Measurements from ENCODE around the gene OTOGL. TPM values are rescaled to one million over a fixed set of nuclear protein-coding genes. Genes with fewer than 3 reads are reported as not detected.
"Not testable (repeated sequence)": the region's sequence is repeated elsewhere in the genome, so short reads cannot be mapped to it uniquely, and the experiment has no call there.

The OTOGL gene
- total and polyA plus RNA-seq, 9 donors: 0.05 to 0.26 (median 0.12) TPM; not detected in 2

DNA sequence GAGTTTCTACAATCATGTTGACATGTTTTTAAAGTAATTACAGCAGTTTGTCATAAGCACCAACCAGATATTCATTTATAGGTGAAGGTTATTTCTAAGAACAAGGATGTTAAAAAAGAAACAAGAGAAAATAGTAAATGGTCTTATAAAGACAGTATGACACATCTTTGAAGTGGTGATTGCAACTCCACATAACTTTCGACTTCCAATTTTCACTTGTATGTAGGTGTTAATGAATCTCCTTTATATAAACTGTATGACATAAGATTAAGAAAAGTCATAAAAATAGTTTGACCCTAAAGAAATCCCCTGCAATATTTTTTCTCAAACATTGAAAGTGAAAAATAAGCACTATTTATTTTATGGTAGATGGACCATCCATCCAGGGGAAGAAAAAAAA, 199.9 kb downstream of the OTOGL start:
- Histone ChIP-seq H3K36me3 (no peaks in the 10 kb centered on the region), H3K9me3 (no peaks in the 10 kb centered on the region), H3K4me1 (ENCODE audit: insufficient read depth) (no peaks in the 10 kb centered on the region), H3K27ac (no peak overlapping the region), H3K27me3 (no peaks in the 10 kb centered on the region), H3K4me3 (no peak overlapping the region)
- intact Hi-C loops (cut with DNase I): no loop called here
- no peak for TF ChIP-seq POLR2A (IDR thresholded peaks at IDR 0.05)
- TF ChIP-seq, protein P1, sequence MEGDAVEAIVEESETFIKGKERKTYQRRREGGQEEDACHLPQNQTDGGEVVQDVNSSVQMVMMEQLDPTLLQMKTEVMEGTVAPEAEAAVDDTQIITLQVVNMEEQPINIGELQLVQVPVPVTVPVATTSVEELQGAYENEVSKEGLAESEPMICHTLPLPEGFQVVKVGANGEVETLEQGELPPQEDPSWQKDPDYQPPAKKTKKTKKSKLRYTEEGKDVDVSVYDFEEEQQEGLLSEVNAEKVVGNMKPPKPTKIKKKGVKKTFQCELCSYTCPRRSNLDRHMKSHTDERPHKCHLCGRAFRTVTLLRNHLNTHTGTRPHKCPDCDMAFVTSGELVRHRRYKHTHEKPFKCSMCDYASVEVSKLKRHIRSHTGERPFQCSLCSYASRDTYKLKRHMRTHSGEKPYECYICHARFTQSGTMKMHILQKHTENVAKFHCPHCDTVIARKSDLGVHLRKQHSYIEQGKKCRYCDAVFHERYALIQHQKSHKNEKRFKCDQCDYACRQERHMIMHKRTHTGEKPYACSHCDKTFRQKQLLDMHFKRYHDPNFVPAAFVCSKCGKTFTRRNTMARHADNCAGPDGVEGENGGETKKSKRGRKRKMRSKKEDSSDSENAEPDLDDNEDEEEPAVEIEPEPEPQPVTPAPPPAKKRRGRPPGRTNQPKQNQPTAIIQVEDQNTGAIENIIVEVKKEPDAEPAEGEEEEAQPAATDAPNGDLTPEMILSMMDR (IDR thresholded peaks at IDR 0.05): no peak
- TF ChIP-seq EP300 (IDR thresholded peaks at IDR 0.05): no peak
- no peak for DNase-seq
- 93 to 97% (median 97%) methylated on average over 1 of the region's 1 CpG for WGBS, 3 donors

DNA sequence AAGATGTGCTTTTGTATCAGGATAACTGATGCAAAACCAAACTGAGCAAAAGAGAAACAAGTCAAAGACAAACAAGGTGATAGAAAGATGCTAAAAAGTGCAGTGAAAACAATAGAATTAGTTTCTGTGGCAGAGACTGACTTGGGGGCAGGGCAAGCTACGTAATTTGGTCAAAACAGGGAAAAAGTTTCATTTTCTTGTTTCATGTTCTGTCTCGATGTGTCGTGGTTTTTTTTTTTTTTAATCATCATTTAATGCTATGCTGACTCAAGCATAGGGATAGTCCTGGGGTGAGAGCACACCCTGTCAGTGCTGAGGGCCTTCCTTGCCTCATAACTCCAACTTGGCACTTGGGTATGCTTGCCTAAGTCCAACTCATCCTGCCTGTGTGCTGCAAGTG, 200.6 kb downstream of the OTOGL start:
- Histone ChIP-seq H3K9me3 (no peaks in the 10 kb centered on the region), H3K4me1 (ENCODE audit: insufficient read depth) (no peaks in the 10 kb centered on the region), H3K4me3 (no peak overlapping the region), H3K27ac (no peak overlapping the region), H3K36me3 (no peaks in the 10 kb centered on the region), H3K27me3 (no peaks in the 10 kb centered on the region)
- intact Hi-C loops (cut with DNase I): no loop called here
- TF ChIP-seq, protein P1 (IDR thresholded peaks at IDR 0.05): no peak
- TF ChIP-seq POLR2A (IDR thresholded peaks at IDR 0.05) (no peak), EP300 (IDR thresholded peaks at IDR 0.05) (no peak)
- 80 to 86% (median 81%) methylated on average over 3 of the region's 3 CpGs for WGBS, 3 donors
- no peak for DNase-seq

DNA sequence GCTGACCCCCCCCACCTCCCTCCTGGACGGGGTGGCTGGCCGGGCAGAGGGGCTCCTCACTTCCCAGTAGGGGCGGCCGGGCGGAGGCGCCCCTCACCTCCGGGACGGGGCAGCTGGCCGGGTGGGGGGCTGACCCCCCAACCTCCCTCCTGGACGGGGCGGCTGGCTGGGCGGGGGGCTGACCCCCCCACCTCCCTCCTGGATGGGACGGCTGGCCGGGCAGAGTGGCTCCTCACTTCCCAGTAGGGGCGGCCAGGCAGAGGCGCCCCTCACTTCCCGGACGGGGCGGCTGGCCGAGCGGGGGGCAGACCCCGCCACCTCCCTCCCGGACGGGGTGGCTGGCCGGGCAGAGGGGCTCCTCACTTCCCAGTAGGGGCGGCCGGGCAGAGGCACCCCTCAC, 208.1 kb downstream of the OTOGL start:
- intact Hi-C loops (cut with DNase I); H3K27me3 ChIP-seq: not testable (repeated sequence)

DNA sequence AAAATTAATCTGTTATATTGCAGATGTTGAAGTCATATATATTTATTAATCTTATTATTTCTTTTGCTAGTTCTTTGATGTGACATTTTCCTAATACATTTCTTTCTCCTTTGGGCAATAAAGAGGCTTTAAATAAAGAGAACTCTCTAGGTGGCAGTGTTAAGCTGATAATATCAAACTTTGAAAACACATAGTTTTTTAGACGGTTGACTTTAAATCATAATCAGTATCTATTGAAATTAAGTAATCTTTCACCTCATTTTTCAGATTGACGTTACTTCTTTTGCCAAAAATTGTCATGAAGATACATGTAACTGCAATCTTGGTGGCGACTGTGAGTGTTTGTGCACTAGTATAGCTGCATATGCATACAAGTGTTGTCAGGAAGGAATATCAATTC, 213.9 kb downstream of the OTOGL start:
- Histone ChIP-seq H3K4me3 (no peak overlapping the region), H3K27me3 (no peaks in the 10 kb centered on the region), H3K4me1 (ENCODE audit: insufficient read depth) (no peaks in the 10 kb centered on the region), H3K9me3 (no peaks in the 10 kb centered on the region), H3K36me3 (no peaks in the 10 kb centered on the region), H3K27ac (no peak overlapping the region)
- DNase-seq: no peak
- intact Hi-C loops (cut with DNase I): no loop called here
- WGBS, 3 donors: 42 to 68% (median 49%) methylated on average over 3 of the region's 3 CpGs
- TF ChIP-seq POLR2A (IDR thresholded peaks at IDR 0.05) (no peak), EP300 (IDR thresholded peaks at IDR 0.05) (no peak)
- TF ChIP-seq, protein P1 (IDR thresholded peaks at IDR 0.05): no peak

More for the DNA sequence above, 208.1 kb downstream of the OTOGL start:
- H3K4me1 ChIP-seq (ENCODE audit: insufficient read depth); H3K27ac ChIP-seq; DNase-seq; H3K4me3 ChIP-seq; H3K9me3 ChIP-seq; H3K36me3 ChIP-seq: not testable (repeated sequence)
- WGBS, 3 donors: 95 to 100% (median 100%) methylated on average over 4 to 25 of the region's 27 CpGs

DNA sequence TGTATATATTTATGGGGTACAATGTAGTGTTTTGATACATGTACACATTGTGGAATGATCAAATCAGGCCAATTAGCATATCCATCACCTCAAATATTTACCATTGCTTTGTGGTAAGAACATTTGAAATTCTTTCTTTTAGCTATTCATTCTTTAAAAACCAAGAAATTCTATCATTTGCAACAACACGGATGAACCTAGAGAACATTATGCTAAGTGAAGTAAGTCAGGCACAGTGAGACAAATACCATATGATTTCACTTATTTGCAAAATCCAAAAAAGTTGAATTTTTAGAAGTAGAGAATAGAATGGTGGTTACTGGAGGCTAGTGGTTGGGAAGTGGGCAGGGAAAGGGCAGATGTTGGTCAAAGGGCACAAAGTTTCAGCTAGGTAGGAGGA, 215.4 kb downstream of the OTOGL start:
- Histone ChIP-seq H3K4me3 (no peak overlapping the region), H3K27ac (no peak overlapping the region), H3K27me3 (no peaks in the 10 kb centered on the region), H3K4me1 (ENCODE audit: insufficient read depth) (no peaks in the 10 kb centered on the region), H3K9me3 (no peaks in the 10 kb centered on the region), H3K36me3 (no peaks in the 10 kb centered on the region)
- DNase-seq: no peak
- intact Hi-C loops (cut with DNase I): no loop called here
- 82 to 92% (median 90%) methylated on average over 1 of the region's 1 CpG for WGBS, 3 donors
- TF ChIP-seq, protein P1 (IDR thresholded peaks at IDR 0.05): no peak
- no peak for TF ChIP-seq POLR2A (IDR thresholded peaks at IDR 0.05)
- TF ChIP-seq EP300 (IDR thresholded peaks at IDR 0.05): no peak

Data from ovary (tissue), 9 donors.